ENCODE results near the gene NRG2. TPM values are rescaled to one million over a fixed set of nuclear protein-coding genes. Genes with fewer than 3 reads are reported as not detected.

Gene NRG2
- polyA plus RNA-seq, 4 donors, result 1.4 to 1.6 (median 1.5) TPM

GRCh38 chr5:139863855-139864558 is 179.1 kb downstream of the NRG2 start:
- DNase-seq (ENCODE audit: low read depth in 4 of 4, low spot score in 2 of 4), result peak in 1 of 4 donors; percentile 63

- no peak for DNase-seq (ENCODE audit: low read depth in 4 of 4, low spot score in 2 of 4)
Observed at GRCh38 chr5:139863361-139863760, 179.7 kb downstream of the NRG2 start.

GRCh38 chr5:139862803-139863202 is 180.3 kb downstream of the NRG2 start:
- no peak for DNase-seq (ENCODE audit: low read depth in 4 of 4, low spot score in 2 of 4)

GRCh38 chr5:139862313-139862712 is 180.8 kb downstream of the NRG2 start:
- no peak for DNase-seq (ENCODE audit: low read depth in 4 of 4, low spot score in 2 of 4)

- no peak for DNase-seq (ENCODE audit: low read depth in 4 of 4, low spot score in 2 of 4)
Observed at GRCh38 chr5:139861889-139862207, 181.3 kb downstream of the NRG2 start.

- no peak for DNase-seq (ENCODE audit: low read depth in 4 of 4, low spot score in 2 of 4)
Observed at GRCh38 chr5:139861021-139861888, 181.8 kb downstream of the NRG2 start.

GRCh38 chr5:139859013-139859412 is 184.1 kb downstream of the NRG2 start:
- no peak for DNase-seq (ENCODE audit: low read depth in 4 of 4, low spot score in 2 of 4)

- DNase-seq (ENCODE audit: low read depth in 4 of 4, low spot score in 2 of 4), result no peak
Observed at GRCh38 chr5:139856714-139857113, 186.4 kb downstream of the NRG2 start.

GRCh38 chr5:139855946-139856540 is 187.1 kb downstream of the NRG2 start:
- DNase-seq (ENCODE audit: low read depth in 4 of 4, low spot score in 2 of 4), result no peak

- no peak for DNase-seq (ENCODE audit: low read depth in 4 of 4, low spot score in 2 of 4)
Observed at GRCh38 chr5:139855451-139855850, 187.6 kb downstream of the NRG2 start.

- DNase-seq (ENCODE audit: low read depth in 4 of 4, low spot score in 2 of 4), result no peak
Observed at GRCh38 chr5:139854953-139855352, 188.1 kb downstream of the NRG2 start.

- DNase-seq (ENCODE audit: low read depth in 4 of 4, low spot score in 2 of 4), result no peak
Observed at GRCh38 chr5:139854029-139854605, 189.0 kb downstream of the NRG2 start.

- no peak for DNase-seq (ENCODE audit: low read depth in 4 of 4, low spot score in 2 of 4)
Observed at GRCh38 chr5:139852696-139853095, 190.4 kb downstream of the NRG2 start.

- DNase-seq (ENCODE audit: low read depth in 4 of 4, low spot score in 2 of 4), result no peak
Observed at GRCh38 chr5:139851558-139851957, 191.5 kb downstream of the NRG2 start.

- DNase-seq (ENCODE audit: low read depth in 4 of 4, low spot score in 2 of 4), result no peak
Observed at GRCh38 chr5:139850423-139851016, 192.6 kb downstream of the NRG2 start.

GRCh38 chr5:139849942-139850341 is 193.2 kb downstream of the NRG2 start:
- no peak for DNase-seq (ENCODE audit: low read depth in 4 of 4, low spot score in 2 of 4)

GRCh38 chr5:139849501-139849900 is 193.6 kb downstream of the NRG2 start:
- no peak for DNase-seq (ENCODE audit: low read depth in 4 of 4, low spot score in 2 of 4)

GRCh38 chr5:139848508-139849100 is 194.5 kb downstream of the NRG2 start:
- DNase-seq (ENCODE audit: low read depth in 4 of 4, low spot score in 2 of 4), result no peak

GRCh38 chr5:139847790-139848507 is 195.2 kb downstream of the NRG2 start:
- DNase-seq (ENCODE audit: low read depth in 4 of 4, low spot score in 2 of 4), result peak in 3 of 4 donors; percentile 37 to 53 (median 44)

- no peak for DNase-seq (ENCODE audit: low read depth in 4 of 4, low spot score in 2 of 4)
Observed at GRCh38 chr5:139847091-139847490, 196.0 kb downstream of the NRG2 start.
